GM12865 (cell line): ENCODE data around the gene CUX1.

Source experiments
- DNase-seq: peaks from one replicate; pipeline ENCODE4 v3.0.0; 2010; ENCODE audit warnings: low read depth
- H3K4me3 ChIP-seq: 2 replicates; pipeline ENCODE4 v1.5.1; 2011; ENCODE audit warnings: mild to moderate bottlenecking, low read depth, low read length, control low read depth
- CTCF ChIP-seq: IDR thresholded peaks from 2 replicates; pipeline ENCODE4 v1.5.1; 2011; ENCODE audit warnings: low read length, control low read depth, low read depth, inconsistent platforms; ENCODE audit not compliant: insufficient read depth; ENCODE audit errors: missing control alignments

Gene CUX1

DNA sequence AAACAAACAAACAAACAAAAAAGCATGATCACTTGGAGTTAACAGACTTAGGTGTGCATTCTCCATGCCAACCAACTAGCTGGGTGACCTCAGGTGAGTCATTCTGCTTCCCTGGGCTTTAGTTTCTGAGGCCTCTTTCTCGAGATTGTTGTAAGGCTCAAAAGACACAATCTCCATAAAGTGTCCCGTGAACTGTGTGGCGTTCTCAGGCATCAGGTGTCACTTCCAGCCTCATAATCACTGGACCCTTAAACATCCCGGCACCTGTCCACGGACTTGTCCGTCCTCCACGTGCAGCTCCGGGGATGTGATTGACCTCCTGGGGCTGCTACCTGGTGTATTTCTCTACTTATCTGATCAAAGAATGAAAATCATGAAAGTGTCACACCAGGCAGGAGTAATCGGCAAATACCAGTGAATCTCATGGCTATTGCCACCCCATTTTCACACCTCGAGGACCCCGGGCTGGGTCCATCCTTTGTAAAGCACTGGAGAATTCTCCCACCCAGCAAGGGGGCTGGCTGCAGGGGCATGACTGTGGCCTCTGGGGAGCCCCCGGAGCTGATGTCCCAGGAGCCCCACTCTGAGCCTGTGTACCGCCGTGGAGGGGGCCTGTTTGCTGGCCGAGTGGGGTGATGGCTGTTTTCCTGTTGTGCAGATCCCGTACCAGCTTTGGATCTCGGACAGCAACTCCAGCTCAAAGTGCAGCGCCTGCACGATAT is 279.4 kb downstream of the CUX1 start:
- no peak overlapping the region for H3K4me3 ChIP-seq
- DNase-seq = no peak
- TF ChIP-seq CTCF = no peak

DNA sequence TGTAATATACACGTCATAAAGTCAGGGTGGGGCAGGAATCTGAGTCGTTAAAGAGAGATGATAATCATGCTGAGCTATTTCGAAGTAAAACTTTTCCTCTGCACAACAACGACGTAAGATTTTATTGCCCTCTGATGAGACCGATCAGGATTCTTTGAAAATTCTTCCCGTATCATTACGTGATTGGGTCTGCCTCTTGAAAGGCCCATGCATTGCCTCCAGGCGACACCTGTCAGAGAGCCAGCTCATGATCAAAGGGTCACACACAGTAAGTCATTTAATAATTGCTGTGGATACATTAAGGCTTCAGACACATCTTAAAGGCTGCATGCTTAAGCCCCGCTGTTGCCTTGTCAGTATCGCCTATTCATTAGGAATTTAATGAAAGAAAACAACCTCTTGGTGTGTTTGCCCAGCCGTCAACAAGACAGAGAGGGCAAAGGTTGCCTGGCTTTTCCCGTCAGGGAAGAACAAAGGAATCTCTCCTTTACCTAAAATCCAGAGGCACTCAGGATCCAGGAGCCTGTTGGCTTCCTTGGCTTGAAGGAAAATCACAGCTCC is 280.3 kb downstream of the CUX1 start:
- no peak for TF ChIP-seq CTCF
- no peak overlapping the region for H3K4me3 ChIP-seq
- DNase-seq = no peak

GRCh38 chr7:102098986-102099385 is 281.6 kb downstream of the CUX1 start:
- no peak overlapping the region for H3K4me3 ChIP-seq
- no peak for DNase-seq
- no peak for TF ChIP-seq CTCF

GRCh38 chr7:102099474-102099873 is 282.0 kb downstream of the CUX1 start:
- no peak for DNase-seq
- no peak for TF ChIP-seq CTCF
- H3K4me3 ChIP-seq = no peak overlapping the region

GRCh38 chr7:102101111-102101551 is 283.7 kb downstream of the CUX1 start:
- no peak for DNase-seq
- no peak for TF ChIP-seq CTCF
- H3K4me3 ChIP-seq = no peak overlapping the region

DNA sequence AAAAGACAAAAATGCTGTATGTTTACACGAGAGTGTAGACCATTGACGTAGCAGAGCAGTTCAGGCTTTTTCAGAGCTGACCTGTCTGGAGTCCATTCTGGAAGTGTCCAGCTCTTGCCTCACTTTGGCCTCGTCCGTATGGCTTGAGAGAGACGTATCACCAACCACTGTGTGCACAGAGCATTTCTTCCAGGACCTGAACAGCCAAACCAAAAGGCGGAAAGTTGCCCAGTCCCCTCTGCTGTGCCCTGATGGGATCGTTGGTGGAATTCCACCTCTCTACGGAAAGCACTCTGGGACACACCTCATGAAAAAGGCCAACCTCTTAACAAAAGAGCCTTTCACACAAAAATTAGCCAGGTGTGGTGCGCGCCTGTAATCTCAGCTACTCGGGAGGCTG is 284.5 kb downstream of the CUX1 start:
- no peak for DNase-seq
- no peak overlapping the region for H3K4me3 ChIP-seq
- no peak for TF ChIP-seq CTCF

GRCh38 chr7:102103027-102103372 is 285.6 kb downstream of the CUX1 start:
- TF ChIP-seq CTCF = no peak
- DNase-seq = no peak
- no peak overlapping the region for H3K4me3 ChIP-seq
